Fibroblast of mammary gland (primary cell): ENCODE data around the gene COL23A1.
A peak's percentile ranks its signal among the peaks of the same experiment; 100 is the strongest.

Source experiments
- DNase-seq: peaks from one replicate; pipeline ENCODE4 v3.0.0-alpha.2; 2010; ENCODE audit warnings: low read depth
- H3K4me3 ChIP-seq: 2 replicates; pipeline ENCODE4 v1.5.1; 2011; ENCODE audit warnings: low read depth, mild to moderate bottlenecking, low read length, moderate library complexity; ENCODE audit not compliant: control insufficient read depth
- CTCF ChIP-seq: conservative IDR thresholded peaks from 2 replicates; pipeline ENCODE4 v1.5.1; 2011; ENCODE audit warnings: low read depth, low read length, inconsistent platforms; ENCODE audit not compliant: control insufficient read depth, insufficient read depth

The COL23A1 gene

GRCh38 chr5:178469975-178470759, 120.0 kb downstream of the COL23A1 start:
- TF ChIP-seq CTCF = no peak
- no peak overlapping the region for H3K4me3 ChIP-seq
- no peak for DNase-seq

- TF ChIP-seq CTCF = no peak
- no peak overlapping the region for H3K4me3 ChIP-seq
- DNase-seq = no peak
Observed at GRCh38 chr5:178469011-178469974, 120.9 kb downstream of the COL23A1 start.

- DNase-seq = no peak
- no peak overlapping the region for H3K4me3 ChIP-seq
- TF ChIP-seq CTCF = no peak
Observed at GRCh38 chr5:178468196-178468685, 122.0 kb downstream of the COL23A1 start.

GRCh38 chr5:178467568-178468195, 122.5 kb downstream of the COL23A1 start:
- peak; percentile 3 for DNase-seq

GRCh38 chr5:178467205-178467567, 123.0 kb downstream of the COL23A1 start:
- no peak for TF ChIP-seq CTCF
- H3K4me3 ChIP-seq = no peak overlapping the region
- DNase-seq = no peak

More at GRCh38 chr5:178467568-178468195, 122.5 kb downstream of the COL23A1 start:
- H3K4me3 ChIP-seq = no peak overlapping the region
- no peak for TF ChIP-seq CTCF

- no peak for DNase-seq
- no peak for TF ChIP-seq CTCF
- H3K4me3 ChIP-seq = no peak overlapping the region
Observed at GRCh38 chr5:178466342-178466741, 123.9 kb downstream of the COL23A1 start.
